ENCODE data around the gene ITPK1. TPM values are rescaled to one million over a fixed set of nuclear protein-coding genes. Genes with fewer than 3 reads are reported as not detected.

The ITPK1 gene
- total and polyA plus RNA-seq, 2 experiments from 2014 or later: 35.9 to 101 TPM

- peaks cover 6% of the 10 kb centered on the region for H4K20me1 ChIP-seq (replicated peaks; ENCODE audit: insufficient read depth)
- H3K27ac ChIP-seq (ENCODE audit: low read depth): no peak overlapping the region
- no peak overlapping the region for H3K4me3 ChIP-seq
- no peak overlapping the region for H2AFZ ChIP-seq
- H3K4me2 ChIP-seq: no peak overlapping the region
- no peak overlapping the region for H3K4me3 Mint-ChIP-seq
- H3K9me2 ChIP-seq (ENCODE audit: insufficient read depth): no peaks in the 10 kb centered on the region; the same call in 1 of the 2 replicates
- H3K36me3 ChIP-seq (ENCODE audit: insufficient read depth): no peaks in the 10 kb centered on the region
- peaks cover 2% of the 10 kb centered on the region; the same call in 1 of the 3 replicates for H3K9me3 Mint-ChIP-seq
- DNase-seq (ENCODE audit: low spot score) (no peak), ATAC-seq (no peak)
- peaks cover 6% of the 10 kb centered on the region for H3K4me1 Mint-ChIP-seq
- TF ChIP-seq, protein P1, sequence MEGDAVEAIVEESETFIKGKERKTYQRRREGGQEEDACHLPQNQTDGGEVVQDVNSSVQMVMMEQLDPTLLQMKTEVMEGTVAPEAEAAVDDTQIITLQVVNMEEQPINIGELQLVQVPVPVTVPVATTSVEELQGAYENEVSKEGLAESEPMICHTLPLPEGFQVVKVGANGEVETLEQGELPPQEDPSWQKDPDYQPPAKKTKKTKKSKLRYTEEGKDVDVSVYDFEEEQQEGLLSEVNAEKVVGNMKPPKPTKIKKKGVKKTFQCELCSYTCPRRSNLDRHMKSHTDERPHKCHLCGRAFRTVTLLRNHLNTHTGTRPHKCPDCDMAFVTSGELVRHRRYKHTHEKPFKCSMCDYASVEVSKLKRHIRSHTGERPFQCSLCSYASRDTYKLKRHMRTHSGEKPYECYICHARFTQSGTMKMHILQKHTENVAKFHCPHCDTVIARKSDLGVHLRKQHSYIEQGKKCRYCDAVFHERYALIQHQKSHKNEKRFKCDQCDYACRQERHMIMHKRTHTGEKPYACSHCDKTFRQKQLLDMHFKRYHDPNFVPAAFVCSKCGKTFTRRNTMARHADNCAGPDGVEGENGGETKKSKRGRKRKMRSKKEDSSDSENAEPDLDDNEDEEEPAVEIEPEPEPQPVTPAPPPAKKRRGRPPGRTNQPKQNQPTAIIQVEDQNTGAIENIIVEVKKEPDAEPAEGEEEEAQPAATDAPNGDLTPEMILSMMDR (conservative IDR thresholded peaks at IDR 0.05; ENCODE audit: low read depth in 2 of 2): no peak
- no peak for TF ChIP-seq EZH2phosphoT487 (IDR thresholded peaks at IDR 0.05; ENCODE audit: unreplicated experiment)
- TF ChIP-seq, protein P2, sequence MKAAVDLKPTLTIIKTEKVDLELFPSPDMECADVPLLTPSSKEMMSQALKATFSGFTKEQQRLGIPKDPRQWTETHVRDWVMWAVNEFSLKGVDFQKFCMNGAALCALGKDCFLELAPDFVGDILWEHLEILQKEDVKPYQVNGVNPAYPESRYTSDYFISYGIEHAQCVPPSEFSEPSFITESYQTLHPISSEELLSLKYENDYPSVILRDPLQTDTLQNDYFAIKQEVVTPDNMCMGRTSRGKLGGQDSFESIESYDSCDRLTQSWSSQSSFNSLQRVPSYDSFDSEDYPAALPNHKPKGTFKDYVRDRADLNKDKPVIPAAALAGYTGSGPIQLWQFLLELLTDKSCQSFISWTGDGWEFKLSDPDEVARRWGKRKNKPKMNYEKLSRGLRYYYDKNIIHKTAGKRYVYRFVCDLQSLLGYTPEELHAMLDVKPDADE (IDR thresholded peaks at IDR 0.05): no peak
- TF ChIP-seq REST (IDR thresholded peaks at IDR 0.05; ENCODE audit: unreplicated experiment): no peak
- no peak for TF ChIP-seq NANOG (IDR thresholded peaks at IDR 0.05; ENCODE audit: borderline replicate concordance)
- no peak for TF ChIP-seq ZNF114 (CRISPR knock-in tag; IDR thresholded peaks at IDR 0.05)
- TF ChIP-seq STAT1 (IDR thresholded peaks at IDR 0.05; ENCODE audit: unreplicated experiment): no peak
- TF ChIP-seq ZNF331 (CRISPR knock-in tag; IDR thresholded peaks at IDR 0.05; ENCODE audit: low read depth): no peak
- no peak for TF ChIP-seq POLR2AphosphoS5 (IDR thresholded peaks at IDR 0.05; ENCODE audit: low read depth)
- no peak for TF ChIP-seq EZH2 (IDR thresholded peaks at IDR 0.05; ENCODE audit: low read depth, unreplicated experiment)
- no peak for TF ChIP-seq CREB1 (CRISPR knock-in tag; IDR thresholded peaks at IDR 0.05; ENCODE audit: low read depth)
- TF ChIP-seq JUNB (IDR thresholded peaks at IDR 0.05; ENCODE audit: unreplicated experiment): no peak
- TF ChIP-seq ZNF462 (CRISPR knock-in tag; IDR thresholded peaks at IDR 0.05): no peak
- H3F3A ChIP-seq (replicated peaks; ENCODE audit: low read depth): no peaks in the 10 kb centered on the region
- H3K36me3 Mint-ChIP-seq (ENCODE audit: low read depth): peaks cover 35% of the 10 kb centered on the region
- H3K27me3 ChIP-seq (ENCODE audit: insufficient read depth): no peaks in the 10 kb centered on the region
- H3K4me1 ChIP-seq (ENCODE audit: insufficient read depth): no peaks in the 10 kb centered on the region
- H3K79me2 ChIP-seq (replicated peaks; ENCODE audit: insufficient read depth): peaks cover 33% of the 10 kb centered on the region
- no peak overlapping the region for H3K27ac Mint-ChIP-seq
- peaks cover 6% of the 10 kb centered on the region for H3K27me3 Mint-ChIP-seq (ENCODE audit: insufficient read depth, low read depth, poor library complexity)
These were observed 128.6 kb downstream of the ITPK1 start for GRCh38 chr14:92987148-92987570.

All from GM23338 (cell line).